HCT116 (cell line): ENCODE results near the gene ROCK1. TPM values are rescaled to one million over a fixed set of nuclear protein-coding genes. Genes with fewer than 3 reads are reported as not detected.

Source experiments
- ATAC-seq: fragments of 200-7000 bp; cut with Tn5 transposase; 2 replicates; pipeline ENCODE4 v1.9.1; 2020; ENCODE audit warnings: mild to moderate bottlenecking, moderate library complexity
- BruUV-seq: library from RNA; stranded (reverse); fragments of 400-500 nt; replicated peaks from 2 replicates; lab custom pipeline; 2021; lab: Mats Ljungman, UMichigan
- CTCF ChIA-PET: fragments of 300-600 bp; sonication (Branson Sonifier 250); formaldehyde crosslinking; loops from one replicate; lab custom pipeline; 2021; ENCODE audit warnings: antibody characterized with exemption; lab: Charles Lee
- POLR2A ChIA-PET: fragments of 300-600, 350-600 bp; sonication (Branson Sonifier 250); formaldehyde crosslinking; loops from one replicate; lab custom pipeline; 2021; ENCODE audit warnings: antibody characterized with exemption; lab: Charles Lee
- RAD21 ChIA-PET, 2 experiments: fragments of 300-600 bp; sonication (Branson Sonifier 250); formaldehyde crosslinking; loops; one replicate each; lab custom pipeline; 2023; ENCODE audit warnings: low total read pairs in 2 of 2; ENCODE audit not compliant: uncharacterized antibody in 2 of 2, unreplicated experiment in 2 of 2, low non-redundant PET in 1 of 2; lab: Charles Lee
- DNase-seq: peaks from one replicate; pipeline ENCODE4 v3.0.0-alpha.2; 2010; ENCODE audit warnings: low read depth, low spot score
- H2AFZ ChIP-seq: fragments of 200-600 bp; shearing (Covaris generic), sonication (generic); 2 replicates; pipeline ENCODE4 v1.6.1; 2017; ENCODE audit warnings: low read depth, mixed run types, mixed read lengths, antibody characterized with exemption, low read length; ENCODE audit not compliant: poor library complexity, severe bottlenecking
- H3K27ac ChIP-seq: 2 replicates; pipeline ENCODE4 v1.5.1; 2012; ENCODE audit warnings: low read depth, low read length
- H3K27me3 ChIP-seq: fragments of 200-600 bp; sonication (generic); 2 replicates; pipeline ENCODE4 v1.6.1; 2016; ENCODE audit warnings: mixed run types, low read length, mixed read lengths; ENCODE audit not compliant: insufficient read depth
- H3K36me3 ChIP-seq, 2 experiments: fragments of 200-500 bp in 1 of 2; fragments of 200-600 bp in 1 of 2; sonication (Bioruptor generic) in 1 of 2; sonication (generic) in 1 of 2; 2 replicates each; pipeline versions ENCODE4 v1.5.1 to v1.6.1; 2014 to 2016; ENCODE audit warnings: low read length in 2 of 2, inconsistent platforms in 1 of 2, mixed read lengths in 1 of 2, mixed run types in 1 of 2; ENCODE audit not compliant: insufficient read depth in 2 of 2, control insufficient read depth in 1 of 2
- H3K4me1 ChIP-seq, 2 experiments: fragments of 200-600 bp in 1 of 2; sonication (generic) in 1 of 2; 2 replicates each; pipeline versions ENCODE4 v1.5.1 to v1.6.1; 2012 to 2017; ENCODE audit warnings: low read length in 2 of 2, inconsistent platforms in 1 of 2, mild to moderate bottlenecking in 1 of 2, mixed read lengths in 1 of 2, mixed run types in 1 of 2, moderate library complexity in 1 of 2; ENCODE audit not compliant: insufficient read depth in 2 of 2, control insufficient read depth in 1 of 2
- H3K4me2 ChIP-seq: fragments of 200-600 bp; sonication (generic); 2 replicates; pipeline ENCODE4 v1.6.1; 2017; ENCODE audit warnings: mixed run types, low read length, mixed read lengths
- H3K4me3 ChIP-seq, 2 experiments: fragments of 200-600 bp in 1 of 2; sonication (generic) in 1 of 2; replicated peaks in 1 of 2; 2 replicates each; pipeline ENCODE4 v1.5.1; 2011 to 2016; ENCODE audit warnings: low read length in 2 of 2, control low read depth in 1 of 2, low read depth in 1 of 2, mild to moderate bottlenecking in 1 of 2, mixed read lengths in 1 of 2, mixed run types in 1 of 2
- H3K79me2 ChIP-seq: fragments of 200-600 bp; sonication (generic); 2 replicates; pipeline ENCODE4 v1.6.1; 2017; ENCODE audit warnings: mild to moderate bottlenecking, mixed run types, low read length, moderate library complexity, mixed read lengths; ENCODE audit not compliant: insufficient read depth
- H3K9ac ChIP-seq: fragments of 200-600 bp; sonication (generic); 2 replicates; pipeline ENCODE4 v1.6.1; 2016; ENCODE audit warnings: low read length, mixed read lengths
- H3K9me2 ChIP-seq: fragments of 200-600 bp; sonication (generic), shearing (Covaris generic); 2 replicates; pipeline ENCODE4 v1.6.1; 2017; ENCODE audit warnings: mixed run types, mild to moderate bottlenecking, moderate library complexity; ENCODE audit not compliant: insufficient read depth
- H3K9me3 ChIP-seq, 2 experiments: fragments of 200-500 bp in 1 of 2; fragments of 200-600 bp in 1 of 2; sonication (Bioruptor generic) in 1 of 2; sonication (generic) in 1 of 2; 2 replicates each; pipeline ENCODE4 v1.6.1; 2014 to 2017; ENCODE audit warnings: low read length in 2 of 2, mixed read lengths in 2 of 2, inconsistent platforms in 1 of 2, low read depth in 1 of 2, mild to moderate bottlenecking in 1 of 2, mixed run types in 1 of 2, moderate library complexity in 1 of 2; ENCODE audit not compliant: control insufficient read depth in 1 of 2, insufficient read depth in 1 of 2
- H4K20me1 ChIP-seq: fragments of 200-600 bp; sonication (generic), shearing (Covaris generic); 2 replicates; pipeline ENCODE4 v1.6.1; 2017; ENCODE audit warnings: mixed run types, mild to moderate bottlenecking, moderate library complexity; ENCODE audit not compliant: insufficient read depth
- CBX3 ChIP-seq: IDR thresholded peaks from 2 replicates; pipeline ENCODE4 v1.6.1; 2012; ENCODE audit warnings: low read depth
- EGR1 ChIP-seq: IDR thresholded peaks from 2 replicates; pipeline ENCODE4 v1.6.1; 2012; ENCODE audit warnings: low read depth
- EZH2 ChIP-seq: fragments of 200-600 bp; sonication (generic); IDR thresholded peaks from 2 replicates; pipeline ENCODE4 v1.6.1; 2017; ENCODE audit warnings: antibody characterized with exemption, mixed run types
- FOSL1 ChIP-seq: IDR thresholded peaks from 2 replicates; pipeline ENCODE4 v1.6.1; 2012; ENCODE audit warnings: low read depth
- POLR2AphosphoS5 ChIP-seq: IDR thresholded peaks from 2 replicates; pipeline ENCODE4 v1.6.1; 2011; ENCODE audit warnings: mild to moderate bottlenecking, low read depth, low read length, moderate library complexity
- SP1 ChIP-seq: IDR thresholded peaks from 2 replicates; pipeline ENCODE4 v1.6.1; 2012; ENCODE audit warnings: low read depth
- ZNF274 ChIP-seq: fragments of 200-500 bp; sonication (Bioruptor generic); IDR thresholded peaks from 2 replicates; pipeline ENCODE4 v1.6.1; 2014; ENCODE audit warnings: mild to moderate bottlenecking, low read depth, low read length, inconsistent platforms
- intact Hi-C: fragments of 100-400 bp; cut with micrococcal nuclease; formaldehyde crosslinking; loops from 2 replicates; pipeline ENCODE4 v1.10.0; 2022
- total RNA-seq: library from RNA; stranded (reverse); gene quantifications from one replicate; pipeline ENCODE4 v1.2.1, GENCODE V29; 2021; ENCODE audit not compliant: unreplicated experiment
- TF ChIP-seq, protein P1 (sequence below), 3 experiments: fragments of 200-600 bp in 1 of 3; sonication (generic) in 1 of 3; IDR thresholded peaks in 2 of 3; conservative IDR thresholded peaks in 1 of 3; 2 replicates each; pipeline ENCODE4 v1.5.1; 2012 to 2017; ENCODE audit warnings: low read depth in 2 of 3, low read length in 2 of 3, antibody characterized with exemption in 1 of 3, borderline replicate concordance in 1 of 3, control low read depth in 1 of 3, mild to moderate bottlenecking in 1 of 3, mixed read lengths in 1 of 3, mixed run types in 1 of 3, moderate library complexity in 1 of 3; ENCODE audit not compliant: insufficient read depth in 1 of 3
- TF ChIP-seq, protein P2 (sequence below): IDR thresholded peaks from 2 replicates; pipeline ENCODE4 v1.6.1; 2012
- TF ChIP-seq, protein P3 (sequence below): IDR thresholded peaks from 2 replicates; pipeline ENCODE4 v1.6.1; 2012
- TF ChIP-seq, protein P4 (sequence below): IDR thresholded peaks from 2 replicates; pipeline ENCODE4 v1.6.1; 2012; ENCODE audit warnings: low read depth

Gene ROCK1
- total RNA-seq, 1 experiment from 2014 or later: 38.1 TPM

DNA sequence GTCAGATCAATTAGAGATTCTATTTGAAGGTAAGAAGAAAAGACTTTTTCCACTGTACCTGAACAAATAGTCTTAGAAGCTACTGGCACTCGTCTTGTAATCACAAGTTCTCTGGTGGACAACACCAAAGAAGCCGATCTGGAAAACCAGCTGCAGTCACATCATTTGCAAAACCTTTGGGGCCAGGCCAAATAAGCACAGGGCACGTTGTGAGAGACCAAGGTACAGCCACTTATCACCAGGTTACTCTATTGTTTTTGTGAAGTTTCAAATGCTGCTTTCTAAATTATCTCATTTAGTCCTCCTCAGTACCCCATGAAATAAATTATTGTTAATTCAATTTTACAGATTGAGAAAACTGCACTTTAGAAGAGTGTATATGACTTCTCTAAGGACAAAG lies 18.5 kb downstream of the ROCK1 start:
- no peaks in the 10 kb centered on the region for H4K20me1 ChIP-seq
- no peaks in the 10 kb centered on the region for H3K9me2 ChIP-seq
- intact Hi-C loops: no loop called here
- H3K79me2 ChIP-seq: peaks cover 95% of the 10 kb centered on the region
- POLR2A ChIA-PET: no interaction called here
- H3K36me3 ChIP-seq: no peaks in the 10 kb centered on the region
- H2AFZ ChIP-seq: no peak overlapping the region
- CTCF ChIA-PET: no interaction called here
- ATAC-seq: no peak
- H3K4me3 ChIP-seq: no peak overlapping the region
- no peaks in the 10 kb centered on the region for H3K27me3 ChIP-seq
- no peaks in the 10 kb centered on the region for H3K4me1 ChIP-seq
- BruUV-seq: no TSS peak
- no peak overlapping the region for H3K9ac ChIP-seq
- no peaks in the 10 kb centered on the region for H3K9me3 ChIP-seq
- TF ChIP-seq POLR2AphosphoS5 (no peak), FOSL1 (no peak), EZH2 (no peak), CBX3 (no peak), EGR1 (no peak), SP1 (no peak), ZNF274 (no peak)
- TF ChIP-seq, protein P1, sequence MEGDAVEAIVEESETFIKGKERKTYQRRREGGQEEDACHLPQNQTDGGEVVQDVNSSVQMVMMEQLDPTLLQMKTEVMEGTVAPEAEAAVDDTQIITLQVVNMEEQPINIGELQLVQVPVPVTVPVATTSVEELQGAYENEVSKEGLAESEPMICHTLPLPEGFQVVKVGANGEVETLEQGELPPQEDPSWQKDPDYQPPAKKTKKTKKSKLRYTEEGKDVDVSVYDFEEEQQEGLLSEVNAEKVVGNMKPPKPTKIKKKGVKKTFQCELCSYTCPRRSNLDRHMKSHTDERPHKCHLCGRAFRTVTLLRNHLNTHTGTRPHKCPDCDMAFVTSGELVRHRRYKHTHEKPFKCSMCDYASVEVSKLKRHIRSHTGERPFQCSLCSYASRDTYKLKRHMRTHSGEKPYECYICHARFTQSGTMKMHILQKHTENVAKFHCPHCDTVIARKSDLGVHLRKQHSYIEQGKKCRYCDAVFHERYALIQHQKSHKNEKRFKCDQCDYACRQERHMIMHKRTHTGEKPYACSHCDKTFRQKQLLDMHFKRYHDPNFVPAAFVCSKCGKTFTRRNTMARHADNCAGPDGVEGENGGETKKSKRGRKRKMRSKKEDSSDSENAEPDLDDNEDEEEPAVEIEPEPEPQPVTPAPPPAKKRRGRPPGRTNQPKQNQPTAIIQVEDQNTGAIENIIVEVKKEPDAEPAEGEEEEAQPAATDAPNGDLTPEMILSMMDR (IDR thresholded peaks at IDR 0.05 in 2 of 3, conservative IDR thresholded peaks at IDR 0.05 in 1 of 3; ENCODE audit: borderline replicate concordance in 1 of 3, insufficient read depth in 1 of 3, low read depth in 2 of 3, low read length in 2 of 3): no peak
- TF ChIP-seq, protein P2, sequence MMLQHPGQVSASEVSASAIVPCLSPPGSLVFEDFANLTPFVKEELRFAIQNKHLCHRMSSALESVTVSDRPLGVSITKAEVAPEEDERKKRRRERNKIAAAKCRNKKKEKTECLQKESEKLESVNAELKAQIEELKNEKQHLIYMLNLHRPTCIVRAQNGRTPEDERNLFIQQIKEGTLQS: no peak
- TF ChIP-seq, protein P3, sequence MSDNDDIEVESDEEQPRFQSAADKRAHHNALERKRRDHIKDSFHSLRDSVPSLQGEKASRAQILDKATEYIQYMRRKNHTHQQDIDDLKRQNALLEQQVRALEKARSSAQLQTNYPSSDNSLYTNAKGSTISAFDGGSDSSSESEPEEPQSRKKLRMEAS: no peak
- TF ChIP-seq, protein P4, sequence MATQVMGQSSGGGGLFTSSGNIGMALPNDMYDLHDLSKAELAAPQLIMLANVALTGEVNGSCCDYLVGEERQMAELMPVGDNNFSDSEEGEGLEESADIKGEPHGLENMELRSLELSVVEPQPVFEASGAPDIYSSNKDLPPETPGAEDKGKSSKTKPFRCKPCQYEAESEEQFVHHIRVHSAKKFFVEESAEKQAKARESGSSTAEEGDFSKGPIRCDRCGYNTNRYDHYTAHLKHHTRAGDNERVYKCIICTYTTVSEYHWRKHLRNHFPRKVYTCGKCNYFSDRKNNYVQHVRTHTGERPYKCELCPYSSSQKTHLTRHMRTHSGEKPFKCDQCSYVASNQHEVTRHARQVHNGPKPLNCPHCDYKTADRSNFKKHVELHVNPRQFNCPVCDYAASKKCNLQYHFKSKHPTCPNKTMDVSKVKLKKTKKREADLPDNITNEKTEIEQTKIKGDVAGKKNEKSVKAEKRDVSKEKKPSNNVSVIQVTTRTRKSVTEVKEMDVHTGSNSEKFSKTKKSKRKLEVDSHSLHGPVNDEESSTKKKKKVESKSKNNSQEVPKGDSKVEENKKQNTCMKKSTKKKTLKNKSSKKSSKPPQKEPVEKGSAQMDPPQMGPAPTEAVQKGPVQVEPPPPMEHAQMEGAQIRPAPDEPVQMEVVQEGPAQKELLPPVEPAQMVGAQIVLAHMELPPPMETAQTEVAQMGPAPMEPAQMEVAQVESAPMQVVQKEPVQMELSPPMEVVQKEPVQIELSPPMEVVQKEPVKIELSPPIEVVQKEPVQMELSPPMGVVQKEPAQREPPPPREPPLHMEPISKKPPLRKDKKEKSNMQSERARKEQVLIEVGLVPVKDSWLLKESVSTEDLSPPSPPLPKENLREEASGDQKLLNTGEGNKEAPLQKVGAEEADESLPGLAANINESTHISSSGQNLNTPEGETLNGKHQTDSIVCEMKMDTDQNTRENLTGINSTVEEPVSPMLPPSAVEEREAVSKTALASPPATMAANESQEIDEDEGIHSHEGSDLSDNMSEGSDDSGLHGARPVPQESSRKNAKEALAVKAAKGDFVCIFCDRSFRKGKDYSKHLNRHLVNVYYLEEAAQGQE: no peak
- no peak for DNase-seq
- H3K4me2 ChIP-seq: no peak overlapping the region
- RAD21 ChIA-PET: no interaction called here
- no peak overlapping the region for H3K27ac ChIP-seq
